ENCODE data around the gene ABCB4. TPM values are rescaled to one million over a fixed set of nuclear protein-coding genes. Genes with fewer than 3 reads are reported as not detected.

ABCB4 gene
- total RNA-seq, 1 donor from 2014 or later = 2.5 TPM

GRCh38 chr7:87506246-87507180 is 31.0 kb upstream of the ABCB4 start:
- no peak overlapping the region for H3K27ac Mint-ChIP-seq (ENCODE audit: unreplicated experiment)
- H3K27me3 Mint-ChIP-seq (ENCODE audit: unreplicated experiment) = no peaks in the 10 kb centered on the region
- no peak for TF ChIP-seq CTCF (IDR thresholded peaks at IDR 0.05; ENCODE audit: partially characterized antibody, unreplicated experiment)
- no peak for DNase-seq
- H3K4me1 Mint-ChIP-seq (ENCODE audit: low read depth, unreplicated experiment) = peaks cover 5% of the 10 kb centered on the region
- H3K4me3 Mint-ChIP-seq (ENCODE audit: unreplicated experiment) = no peak overlapping the region
- no peaks in the 10 kb centered on the region for H3K9me3 Mint-ChIP-seq (ENCODE audit: unreplicated experiment)
- H3K36me3 Mint-ChIP-seq (ENCODE audit: unreplicated experiment) = no peaks in the 10 kb centered on the region

- Mint-ChIP-seq H3K4me3 (ENCODE audit: unreplicated experiment) (no peak overlapping the region), H3K9me3 (ENCODE audit: unreplicated experiment) (no peaks in the 10 kb centered on the region), H3K27me3 (ENCODE audit: unreplicated experiment) (no peaks in the 10 kb centered on the region), H3K4me1 (ENCODE audit: low read depth, unreplicated experiment) (peaks cover 5% of the 10 kb centered on the region), H3K27ac (ENCODE audit: unreplicated experiment) (no peak overlapping the region), H3K36me3 (ENCODE audit: unreplicated experiment) (no peaks in the 10 kb centered on the region)
- TF ChIP-seq CTCF (IDR thresholded peaks at IDR 0.05; ENCODE audit: partially characterized antibody, unreplicated experiment) = no peak
- DNase-seq = no peak
These were observed 30.2 kb upstream of the ABCB4 start for GRCh38 chr7:87505557-87506245.

GRCh38 chr7:87505122-87505521 is 29.6 kb upstream of the ABCB4 start:
- DNase-seq = no peak
- no peaks in the 10 kb centered on the region for H3K9me3 Mint-ChIP-seq (ENCODE audit: unreplicated experiment)
- no peak for TF ChIP-seq CTCF (IDR thresholded peaks at IDR 0.05; ENCODE audit: partially characterized antibody, unreplicated experiment)
- H3K36me3 Mint-ChIP-seq (ENCODE audit: unreplicated experiment) = no peaks in the 10 kb centered on the region
- no peak overlapping the region for H3K27ac Mint-ChIP-seq (ENCODE audit: unreplicated experiment)
- H3K4me1 Mint-ChIP-seq (ENCODE audit: low read depth, unreplicated experiment) = peaks cover 3% of the 10 kb centered on the region
- no peaks in the 10 kb centered on the region for H3K27me3 Mint-ChIP-seq (ENCODE audit: unreplicated experiment)
- H3K4me3 Mint-ChIP-seq (ENCODE audit: unreplicated experiment) = no peak overlapping the region

- no peaks in the 10 kb centered on the region for H3K9me3 Mint-ChIP-seq (ENCODE audit: unreplicated experiment)
- H3K27ac Mint-ChIP-seq (ENCODE audit: unreplicated experiment) = no peak overlapping the region
These were observed 24.0 kb upstream of the ABCB4 start for GRCh38 chr7:87499494-87499893.

More at GRCh38 chr7:87499494-87499893, 24.0 kb upstream of the ABCB4 start:
- Mint-ChIP-seq H3K27me3 (ENCODE audit: unreplicated experiment) (no peaks in the 10 kb centered on the region), H3K4me3 (ENCODE audit: unreplicated experiment) (no peak overlapping the region), H3K4me1 (ENCODE audit: low read depth, unreplicated experiment) (no peaks in the 10 kb centered on the region), H3K36me3 (ENCODE audit: unreplicated experiment) (no peaks in the 10 kb centered on the region)
- DNase-seq = no peak
- no peak for TF ChIP-seq CTCF (IDR thresholded peaks at IDR 0.05; ENCODE audit: partially characterized antibody, unreplicated experiment)

All from glutamatergic neuron (in vitro differentiated cells).